Hematopoietic multipotent progenitor cell treated with erythropoietin and hydrocortisone succinate and interleukin-3 and kit ligand, for 6 days (in vitro differentiated cells): Measurements from ENCODE around the gene PROM2.

ENCODE experiments used
- DNase-seq: peaks from one replicate; pipeline ENCODE4 v3.0.0-alpha.2; 2015

PROM2 gene

DNA sequence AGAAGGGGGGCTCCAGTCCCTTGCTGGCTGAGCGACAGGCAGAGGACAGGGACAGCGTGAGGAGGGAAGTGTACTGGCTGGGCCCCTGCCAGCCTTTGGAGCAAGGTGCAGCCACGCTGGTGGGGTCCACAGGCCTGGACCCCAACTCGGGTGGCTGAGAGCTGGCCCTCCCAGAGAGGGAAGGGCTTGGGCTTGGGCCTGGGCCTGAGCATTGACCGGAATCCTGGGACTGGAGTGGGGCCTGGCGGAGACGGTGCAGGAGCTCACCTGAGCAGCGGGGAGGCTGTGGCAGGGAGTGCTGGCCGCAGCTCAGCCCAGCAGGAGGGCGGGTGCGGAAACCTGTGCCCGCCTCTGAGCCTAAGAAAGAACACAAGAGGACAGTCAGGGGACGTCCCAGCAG, 50.8 kb downstream of the PROM2 start:
- no peak for DNase-seq

DNA sequence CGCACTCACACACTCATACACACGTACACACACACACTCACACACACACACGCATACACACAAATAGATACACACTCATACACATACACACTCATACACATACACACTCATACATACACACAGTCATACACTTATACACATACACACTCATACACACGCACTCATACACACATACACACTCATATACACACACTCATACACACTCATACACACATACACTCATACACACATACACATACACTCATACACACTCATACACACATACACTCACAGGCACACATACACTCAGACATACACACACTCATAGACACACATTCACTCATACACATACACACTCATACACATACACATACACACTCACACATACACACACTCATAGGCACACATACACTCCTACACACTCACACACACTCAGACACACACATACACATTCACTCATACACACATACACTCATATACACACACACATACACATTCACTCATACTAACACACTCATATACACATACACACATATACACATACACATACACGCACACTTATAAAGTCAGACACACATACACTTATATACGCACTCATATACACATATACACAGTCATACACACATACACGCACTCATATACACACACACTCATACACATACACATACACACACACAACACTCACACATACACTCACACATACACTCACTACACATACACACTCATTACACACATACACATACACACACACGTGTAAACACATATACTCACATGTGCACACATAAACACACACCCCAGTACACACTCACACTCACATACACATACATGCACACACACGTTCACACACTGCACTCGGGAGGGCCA, 51.6 kb downstream of the PROM2 start:
- no peak for DNase-seq

DNA sequence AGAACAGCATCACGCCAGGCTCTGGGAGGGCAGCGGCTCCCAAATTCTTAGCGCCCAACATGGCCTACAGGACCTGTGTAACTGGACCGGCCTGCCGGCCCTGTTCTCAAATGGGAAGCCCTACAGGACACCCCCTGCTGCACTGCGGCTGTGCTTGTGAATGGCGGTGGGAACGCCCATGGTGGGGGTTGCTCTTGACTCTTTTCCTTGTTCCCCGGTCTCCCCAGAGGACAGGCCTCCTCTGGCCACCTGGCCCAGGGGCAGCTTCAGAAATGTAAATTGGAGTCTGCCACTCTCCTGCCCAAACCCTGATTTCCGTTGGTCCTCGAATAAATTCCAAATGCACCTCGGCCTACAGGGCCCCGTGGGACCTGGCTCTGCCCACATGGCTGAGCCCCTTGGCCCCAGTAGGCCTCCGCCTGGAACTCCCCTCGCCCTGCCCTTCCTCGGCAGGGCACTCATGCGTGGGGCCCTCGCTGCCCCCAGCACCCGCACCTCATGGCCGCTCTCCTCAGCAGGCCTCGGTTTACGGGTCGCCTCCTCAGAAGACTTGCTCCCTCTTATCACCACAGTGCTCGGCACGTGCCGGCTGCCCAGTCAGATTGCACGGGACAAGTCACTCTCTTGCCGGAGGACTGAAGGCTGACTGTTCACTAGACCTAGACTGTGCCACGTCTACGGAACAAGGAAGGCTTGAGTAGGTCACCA, 52.3 kb downstream of the PROM2 start:
- no peak for DNase-seq

DNA sequence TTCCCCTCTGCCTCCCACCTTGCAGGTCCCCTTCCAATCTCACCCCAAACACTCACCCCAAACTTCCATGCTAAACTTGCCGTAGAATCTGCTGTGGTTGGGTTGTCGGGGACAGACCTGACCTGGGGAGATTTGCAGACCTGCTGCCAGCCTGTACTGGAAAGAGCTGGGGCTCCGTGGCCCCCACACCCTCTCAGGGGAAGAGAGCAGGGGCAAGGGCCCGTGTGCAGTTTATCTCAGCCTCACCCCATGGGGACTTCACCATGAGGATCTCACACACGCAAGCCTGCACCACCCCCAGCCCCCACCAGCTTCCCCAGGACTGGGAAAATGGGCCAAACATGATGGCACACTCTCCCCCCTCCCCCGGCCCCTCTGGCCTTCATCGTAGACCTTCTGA, 53.6 kb downstream of the PROM2 start:
- DNase-seq, result no peak

DNA sequence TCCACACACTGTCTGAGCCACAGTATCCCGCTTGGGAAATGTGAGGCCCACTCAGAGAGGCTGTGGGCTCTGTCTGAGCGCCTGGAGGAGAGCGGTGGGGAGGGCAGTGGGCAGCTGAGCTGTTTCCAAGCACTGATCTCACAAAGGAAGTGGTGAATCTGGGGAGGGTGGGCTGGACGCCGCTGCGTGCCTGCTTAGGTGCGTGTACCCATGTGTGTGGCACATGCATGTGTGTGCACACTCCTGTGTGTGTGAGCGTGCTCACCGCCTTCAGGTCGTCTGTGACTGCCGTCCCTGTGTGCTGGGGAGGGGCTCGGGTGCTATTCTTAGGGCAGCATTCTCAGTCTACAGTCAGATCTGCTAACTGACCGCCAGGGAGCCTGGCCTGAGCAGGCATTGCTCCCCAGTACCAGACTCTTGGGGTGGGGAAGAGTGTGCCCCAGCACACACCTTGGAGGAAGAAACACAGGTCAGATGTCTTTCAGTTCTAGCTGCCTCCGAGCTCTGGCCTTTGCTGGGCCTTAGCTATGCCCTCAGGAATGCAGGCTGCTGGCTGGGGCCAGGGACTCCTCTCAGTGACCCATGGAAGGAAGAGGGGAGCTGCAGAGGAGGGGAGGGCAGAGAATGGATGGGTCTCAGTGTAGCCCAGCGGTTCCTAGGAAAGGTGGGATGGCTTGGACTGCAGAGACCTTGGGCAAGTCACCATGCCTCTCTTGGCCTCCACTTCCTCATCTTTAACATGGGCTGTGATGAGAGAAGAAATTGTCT, 54.3 kb downstream of the PROM2 start:
- DNase-seq, result no peak

DNA sequence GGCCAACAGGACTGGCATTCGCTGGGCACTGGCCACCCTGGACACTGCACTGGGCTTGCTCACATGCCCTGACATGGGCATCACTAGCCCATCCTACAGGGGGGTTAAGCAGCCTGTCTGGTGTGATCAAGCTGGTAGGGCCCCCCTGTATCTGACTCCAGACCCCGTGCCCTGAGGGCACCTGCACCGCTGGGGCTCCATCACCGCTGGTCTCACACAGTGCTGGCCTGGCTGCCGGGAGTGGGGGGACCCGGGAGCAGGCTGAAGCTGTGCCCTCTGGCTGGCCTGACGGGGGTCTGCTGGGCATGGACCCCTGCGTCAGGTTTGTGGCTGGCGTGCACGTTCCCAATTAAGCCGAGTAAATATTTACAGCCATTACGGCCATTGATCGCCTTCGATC, 55.2 kb downstream of the PROM2 start:
- no peak for DNase-seq

DNA sequence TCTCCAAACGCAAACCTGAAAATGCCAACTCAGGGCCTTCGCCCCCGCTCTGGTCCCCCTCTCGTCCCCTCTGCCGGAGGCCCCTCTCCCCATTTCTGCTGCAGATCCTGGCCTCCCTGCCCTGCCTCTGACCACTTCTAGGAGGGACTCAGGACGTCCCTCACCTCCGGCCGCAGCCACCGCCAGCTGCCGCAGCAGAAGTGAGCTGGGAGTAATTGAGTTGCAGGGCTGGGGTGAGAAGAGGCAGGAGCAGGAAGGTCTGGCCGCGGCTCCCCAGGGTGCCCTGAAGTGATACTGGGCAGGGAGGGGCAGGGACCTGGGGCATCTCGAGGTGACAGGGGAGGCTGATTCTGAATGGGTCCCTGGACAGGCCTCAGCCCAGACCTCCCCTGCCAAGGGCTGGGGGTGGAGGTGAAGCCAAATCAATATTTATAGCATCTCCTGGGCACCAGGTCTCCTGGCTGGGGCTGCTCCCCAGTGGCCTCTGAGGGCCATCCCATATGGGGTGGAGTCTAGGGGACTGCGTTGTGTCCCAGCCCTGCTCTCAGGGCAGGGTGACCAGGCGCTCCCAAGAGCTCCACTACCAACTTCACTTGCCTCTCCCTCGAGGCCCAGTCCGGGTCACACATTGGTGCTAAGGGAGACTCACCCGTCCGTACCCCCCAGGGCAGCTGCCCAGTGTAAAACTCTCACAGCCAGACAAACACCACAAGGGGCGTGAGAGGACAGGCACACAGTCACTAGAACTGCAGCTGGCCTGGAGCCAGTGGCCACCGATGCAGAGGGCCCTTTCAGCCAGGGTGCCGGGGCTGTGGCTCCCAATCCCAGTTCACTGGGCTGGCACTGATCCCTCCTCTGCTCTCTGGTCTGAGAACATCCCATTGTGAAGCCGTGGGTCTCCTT, 55.9 kb downstream of the PROM2 start:
- no peak for DNase-seq

DNA sequence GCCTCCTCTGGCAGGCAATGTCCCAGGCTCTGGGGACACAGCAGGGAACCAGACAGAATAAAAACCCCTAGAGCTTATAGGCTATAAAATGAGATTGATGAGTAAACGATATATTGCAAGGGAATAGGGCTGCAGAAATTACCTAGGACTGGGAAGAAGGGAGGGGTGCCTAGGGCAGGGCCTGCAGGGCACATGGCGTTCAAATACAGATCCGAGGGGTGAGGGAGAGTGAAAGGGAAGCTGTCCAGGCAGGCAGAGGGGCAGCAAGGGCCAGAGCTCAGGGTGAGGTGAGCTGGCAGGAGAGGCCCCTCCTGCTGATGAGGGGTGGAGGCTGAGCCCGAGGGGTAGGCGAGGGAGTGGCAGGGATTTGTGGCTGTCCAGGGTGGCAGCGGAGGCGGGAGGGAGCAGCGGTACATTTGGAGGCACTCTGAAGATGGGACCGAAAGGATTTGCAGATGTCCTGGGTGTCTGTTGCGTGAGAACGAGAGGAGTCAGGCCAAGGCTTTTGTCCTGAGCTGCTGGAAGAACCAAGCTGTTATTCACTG, 56.6 kb downstream of the PROM2 start:
- DNase-seq, result no peak

DNA sequence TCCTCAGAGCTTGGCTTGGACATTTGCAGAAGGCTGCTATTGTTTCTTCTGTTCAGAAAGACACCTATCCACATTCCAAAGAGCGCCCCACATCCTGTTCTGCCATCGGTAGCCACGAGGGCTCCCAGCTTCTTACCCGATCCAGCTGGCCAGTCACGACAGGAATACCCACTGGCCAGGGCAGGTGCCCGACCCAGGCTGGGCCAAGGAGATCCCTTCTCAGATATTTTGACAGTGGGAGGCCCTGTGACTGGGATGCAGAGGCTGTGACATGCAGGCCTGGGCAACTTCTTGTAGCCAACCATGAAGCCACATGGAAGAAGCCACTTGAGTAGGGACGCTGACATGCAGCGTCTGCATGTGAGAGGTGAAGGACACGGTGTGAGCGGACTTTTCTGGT, 57.4 kb downstream of the PROM2 start:
- DNase-seq, result no peak

DNA sequence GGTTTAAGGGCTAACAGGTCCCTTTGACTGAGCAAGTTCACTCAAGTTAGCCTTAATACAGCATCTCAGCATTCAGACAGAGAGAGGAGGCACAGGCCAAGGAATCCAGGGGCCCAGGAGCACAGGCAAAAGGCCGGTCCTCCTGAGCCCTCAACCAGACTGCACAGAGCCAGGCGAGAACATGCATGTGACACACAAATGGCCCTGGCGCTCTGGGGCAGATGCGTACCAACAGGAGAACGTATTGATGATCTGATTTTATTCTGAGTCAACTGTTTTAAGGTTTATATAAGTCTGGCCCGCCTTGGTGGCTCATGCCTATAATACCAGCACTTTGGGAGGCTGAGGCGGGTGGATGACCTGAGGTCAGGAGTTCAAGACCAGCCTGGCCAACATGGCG, 57.8 kb downstream of the PROM2 start:
- no peak for DNase-seq

DNA sequence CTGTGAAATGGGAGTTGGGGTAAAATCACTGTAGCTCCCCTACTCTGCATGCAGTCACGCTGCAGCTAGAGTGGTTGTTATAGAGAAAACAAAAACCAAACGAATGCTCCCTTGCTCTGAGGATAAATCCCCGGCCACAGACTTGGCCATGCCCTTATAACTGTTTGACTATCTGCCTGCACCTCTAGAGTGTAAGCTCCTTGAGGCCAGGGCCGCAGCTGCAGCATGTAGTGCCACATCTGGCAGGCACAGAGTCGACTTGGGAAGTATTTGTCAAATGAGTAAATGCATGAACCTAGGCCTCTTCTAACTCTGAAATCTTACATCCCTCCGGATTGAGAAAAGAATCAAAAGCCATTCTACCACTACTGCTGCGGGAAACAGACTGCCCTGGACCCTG, 58.8 kb downstream of the PROM2 start:
- no peak for DNase-seq

DNA sequence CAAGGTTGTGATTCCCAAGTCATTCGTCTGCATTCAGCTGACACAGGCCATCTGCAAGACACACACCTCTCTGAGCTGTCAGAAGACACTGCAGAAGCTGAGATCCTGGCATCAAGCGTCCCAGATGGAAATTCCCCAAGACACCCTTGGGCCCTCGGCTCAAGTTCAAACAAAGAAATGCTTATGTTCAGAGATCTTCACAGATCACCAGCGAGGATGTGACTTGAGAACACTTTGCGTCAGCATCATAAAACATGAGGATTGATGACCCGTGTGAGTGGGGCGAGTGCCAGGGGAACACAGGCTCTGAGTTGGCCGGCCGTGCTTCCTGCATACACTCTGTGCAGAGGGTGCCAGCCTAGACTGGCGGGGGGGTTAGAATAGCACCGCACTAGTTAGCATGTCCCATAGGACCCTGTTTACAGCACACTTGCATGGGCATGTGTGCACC, 59.7 kb downstream of the PROM2 start:
- no peak for DNase-seq

DNA sequence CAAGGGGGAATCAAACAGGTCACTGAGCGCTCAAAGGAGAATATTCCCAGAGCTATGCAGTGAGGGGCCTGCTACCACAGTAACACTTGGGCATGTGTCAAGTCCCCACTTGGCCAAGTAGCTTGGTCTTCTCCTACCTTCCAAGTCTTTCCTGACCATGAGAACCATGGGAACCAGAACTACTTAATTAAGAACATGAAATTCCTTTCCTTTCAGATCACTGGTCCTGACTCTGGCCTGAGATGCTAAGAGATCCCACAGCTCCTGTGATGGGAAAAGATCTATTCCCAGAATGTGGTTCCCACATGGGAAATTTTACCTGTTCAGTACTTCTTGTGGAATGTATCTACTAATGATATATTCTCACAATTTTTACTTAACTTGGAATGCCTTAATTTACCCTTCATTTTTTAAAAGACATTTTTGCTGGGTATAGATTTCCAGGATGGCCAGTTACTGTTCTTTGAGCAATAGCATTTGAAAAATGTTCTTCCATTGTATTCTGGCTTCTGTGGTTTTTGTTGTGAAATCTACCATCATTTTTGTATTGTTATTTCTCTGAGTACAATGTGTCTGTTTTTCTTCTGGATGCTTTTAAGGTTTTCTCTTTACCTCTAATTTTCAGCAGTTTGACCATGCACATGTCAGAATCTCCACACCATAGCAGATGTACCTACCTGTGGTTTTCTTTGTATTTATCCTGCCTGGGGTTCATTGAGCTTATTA, 60.8 kb downstream of the PROM2 start:
- no peak for DNase-seq

DNA sequence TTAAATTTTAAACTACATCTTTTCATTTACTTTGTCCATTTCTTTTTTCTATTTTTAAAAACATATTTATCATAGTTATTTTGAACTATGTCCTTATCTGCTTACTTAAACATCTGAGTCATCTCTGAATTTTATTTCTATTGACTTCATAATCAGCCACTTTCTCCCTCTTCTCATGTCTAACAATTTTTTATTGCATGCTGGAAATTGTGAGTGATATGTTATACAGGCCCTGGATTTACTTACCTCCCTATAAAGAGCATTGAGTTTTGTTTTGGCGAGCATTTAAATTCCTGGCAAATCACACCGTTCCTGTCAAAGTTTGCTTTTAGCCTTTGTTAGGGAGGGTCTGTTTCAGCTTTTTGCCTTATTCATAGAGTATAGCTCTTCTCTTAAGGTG, 62.2 kb downstream of the PROM2 start:
- DNase-seq, result no peak

DNA sequence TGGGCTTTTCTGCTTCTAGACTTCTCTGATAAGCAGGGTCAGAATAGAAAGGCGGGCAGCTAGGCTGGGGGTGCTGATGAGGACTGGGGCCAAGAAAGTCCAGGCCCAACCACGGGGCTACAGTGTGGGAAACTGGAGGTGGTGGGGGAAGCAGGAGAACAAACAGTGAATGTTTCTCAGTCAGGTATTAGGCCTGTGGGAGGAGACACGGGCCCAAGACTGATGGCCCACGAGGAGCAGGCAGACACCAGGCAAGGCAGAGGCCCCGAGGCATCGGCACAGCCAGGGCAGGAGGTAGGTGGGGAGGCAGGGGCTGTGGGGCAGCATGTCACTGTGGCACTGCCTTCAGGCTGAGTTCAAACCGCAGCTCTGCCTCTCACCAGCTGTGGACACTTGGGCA, 63.6 kb downstream of the PROM2 start:
- no peak for DNase-seq
